Subcutaneous adipose tissue (tissue), 4 donors: ENCODE data around the gene C16orf78. TPM values are rescaled to one million over a fixed set of nuclear protein-coding genes. Genes with fewer than 3 reads are reported as not detected.

Experiments
- total RNA-seq, 4 donors: library from RNA; depleted of rRNA; stranded (reverse); fragments of >200 nt; gene quantifications; one replicate each; pipeline ENCODE4 v1.1.0, GENCODE V29; 2016
- TF ChIP-seq, protein P1 (sequence below): fragments of 450-650 bp; IDR thresholded peaks from one replicate; pipeline ENCODE4 v1.5.1; 2016; ENCODE audit warnings: low read depth, mild to moderate bottlenecking, control low read depth, antibody characterized with exemption, moderate library complexity

Gene C16orf78
- total RNA-seq, 4 donors from 2014 or later: not detected

DNA sequence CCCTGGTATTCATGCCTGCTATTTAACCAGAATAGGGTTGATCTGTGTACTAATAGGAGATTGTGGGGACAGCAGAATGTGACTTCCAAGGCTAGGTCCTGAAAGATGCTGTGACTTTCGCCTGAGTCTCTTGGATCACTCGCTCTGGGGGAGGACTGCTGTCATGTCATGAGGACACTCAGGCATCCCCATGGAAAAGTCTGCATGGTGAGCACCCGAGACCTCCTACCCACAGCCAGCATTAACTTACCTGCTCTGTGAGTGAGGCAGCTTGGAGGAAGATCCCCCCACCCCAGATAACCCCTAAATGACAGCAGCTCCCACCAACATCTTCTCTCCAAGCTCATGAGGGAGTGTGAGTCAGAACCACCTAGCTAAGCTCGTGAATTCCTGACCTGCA, 30.3 kb upstream of the C16orf78 start:
- TF ChIP-seq, protein P1, sequence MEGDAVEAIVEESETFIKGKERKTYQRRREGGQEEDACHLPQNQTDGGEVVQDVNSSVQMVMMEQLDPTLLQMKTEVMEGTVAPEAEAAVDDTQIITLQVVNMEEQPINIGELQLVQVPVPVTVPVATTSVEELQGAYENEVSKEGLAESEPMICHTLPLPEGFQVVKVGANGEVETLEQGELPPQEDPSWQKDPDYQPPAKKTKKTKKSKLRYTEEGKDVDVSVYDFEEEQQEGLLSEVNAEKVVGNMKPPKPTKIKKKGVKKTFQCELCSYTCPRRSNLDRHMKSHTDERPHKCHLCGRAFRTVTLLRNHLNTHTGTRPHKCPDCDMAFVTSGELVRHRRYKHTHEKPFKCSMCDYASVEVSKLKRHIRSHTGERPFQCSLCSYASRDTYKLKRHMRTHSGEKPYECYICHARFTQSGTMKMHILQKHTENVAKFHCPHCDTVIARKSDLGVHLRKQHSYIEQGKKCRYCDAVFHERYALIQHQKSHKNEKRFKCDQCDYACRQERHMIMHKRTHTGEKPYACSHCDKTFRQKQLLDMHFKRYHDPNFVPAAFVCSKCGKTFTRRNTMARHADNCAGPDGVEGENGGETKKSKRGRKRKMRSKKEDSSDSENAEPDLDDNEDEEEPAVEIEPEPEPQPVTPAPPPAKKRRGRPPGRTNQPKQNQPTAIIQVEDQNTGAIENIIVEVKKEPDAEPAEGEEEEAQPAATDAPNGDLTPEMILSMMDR: no peak

DNA sequence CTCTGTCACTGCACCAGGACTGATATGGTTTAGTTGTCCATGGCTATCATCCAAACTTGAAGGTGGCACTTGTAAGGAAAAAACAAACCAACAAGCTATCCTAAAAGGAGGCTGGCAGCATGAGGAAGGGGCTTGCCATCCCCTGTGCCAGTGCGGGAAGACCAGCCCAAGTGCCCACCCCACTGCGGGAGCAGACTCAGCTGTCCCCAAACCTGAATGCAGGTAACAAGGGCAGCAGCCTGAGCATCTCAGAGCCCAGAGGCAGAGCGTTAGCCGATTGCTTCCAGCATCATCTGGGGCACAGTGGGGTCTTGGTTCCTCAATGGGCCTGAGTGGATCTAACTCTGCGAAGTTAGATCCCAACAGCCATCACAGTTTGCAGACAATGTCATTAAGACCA, 29.2 kb upstream of the C16orf78 start:
- TF ChIP-seq, protein P1: no peak

DNA sequence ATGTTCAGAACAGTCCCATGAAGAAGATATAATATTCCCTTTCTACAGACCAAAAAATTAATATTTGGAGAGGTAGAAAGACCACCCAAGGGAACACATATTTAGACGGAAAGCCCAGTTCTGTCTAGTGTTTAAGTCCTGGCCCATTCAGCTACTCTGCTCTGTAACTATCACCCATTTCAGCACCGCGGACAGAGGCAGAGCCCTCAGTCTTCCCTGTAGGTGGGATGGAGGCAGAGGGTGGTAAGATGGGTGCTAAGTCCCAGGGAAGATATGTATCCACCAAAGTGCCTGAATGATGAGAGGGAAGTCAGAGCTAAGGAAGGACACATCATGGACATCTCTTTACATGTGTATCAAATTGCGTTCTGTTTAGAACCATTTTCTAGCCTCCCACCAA, 27.8 kb upstream of the C16orf78 start:
- TF ChIP-seq, protein P1: no peak

DNA sequence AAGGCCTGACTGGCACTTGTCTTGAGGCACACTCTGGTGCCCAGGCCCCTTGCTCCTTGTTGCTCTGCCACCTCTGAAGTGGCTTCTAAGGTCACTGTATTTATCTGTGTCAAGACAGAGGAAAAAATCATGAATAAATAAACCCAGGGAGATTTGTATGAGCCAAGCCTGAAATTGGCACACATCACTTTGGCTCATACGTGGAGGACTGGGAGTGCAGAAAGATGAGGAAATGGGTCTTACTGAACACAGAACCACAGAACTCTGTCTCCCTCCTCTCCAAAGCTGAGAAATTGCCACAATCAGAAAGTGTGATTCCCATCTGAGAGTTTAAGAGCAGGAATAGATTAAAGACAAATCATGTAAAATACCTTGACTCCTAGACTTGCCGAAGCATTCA, 27.1 kb upstream of the C16orf78 start:
- TF ChIP-seq, protein P1: no peak

DNA sequence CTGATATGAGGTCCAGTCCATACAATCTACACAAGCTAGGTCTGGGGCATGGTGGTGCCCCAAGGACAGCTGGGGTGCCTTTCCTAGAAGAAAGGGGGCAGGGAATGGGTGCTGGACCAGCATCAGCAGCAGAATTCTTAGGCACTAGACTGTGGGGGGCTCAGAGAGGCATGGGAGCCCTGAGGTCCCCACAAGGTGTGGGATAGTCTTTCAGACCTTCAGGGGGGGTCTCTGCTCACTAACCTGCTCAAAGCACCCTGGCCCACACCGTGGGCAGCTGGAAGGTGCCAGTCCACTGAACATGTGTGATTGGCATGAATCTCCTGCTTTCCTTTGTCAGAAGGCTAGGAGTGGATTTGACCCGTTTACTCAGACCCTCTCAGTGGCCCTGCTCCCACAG, 26.1 kb upstream of the C16orf78 start:
- TF ChIP-seq, protein P1: no peak

DNA sequence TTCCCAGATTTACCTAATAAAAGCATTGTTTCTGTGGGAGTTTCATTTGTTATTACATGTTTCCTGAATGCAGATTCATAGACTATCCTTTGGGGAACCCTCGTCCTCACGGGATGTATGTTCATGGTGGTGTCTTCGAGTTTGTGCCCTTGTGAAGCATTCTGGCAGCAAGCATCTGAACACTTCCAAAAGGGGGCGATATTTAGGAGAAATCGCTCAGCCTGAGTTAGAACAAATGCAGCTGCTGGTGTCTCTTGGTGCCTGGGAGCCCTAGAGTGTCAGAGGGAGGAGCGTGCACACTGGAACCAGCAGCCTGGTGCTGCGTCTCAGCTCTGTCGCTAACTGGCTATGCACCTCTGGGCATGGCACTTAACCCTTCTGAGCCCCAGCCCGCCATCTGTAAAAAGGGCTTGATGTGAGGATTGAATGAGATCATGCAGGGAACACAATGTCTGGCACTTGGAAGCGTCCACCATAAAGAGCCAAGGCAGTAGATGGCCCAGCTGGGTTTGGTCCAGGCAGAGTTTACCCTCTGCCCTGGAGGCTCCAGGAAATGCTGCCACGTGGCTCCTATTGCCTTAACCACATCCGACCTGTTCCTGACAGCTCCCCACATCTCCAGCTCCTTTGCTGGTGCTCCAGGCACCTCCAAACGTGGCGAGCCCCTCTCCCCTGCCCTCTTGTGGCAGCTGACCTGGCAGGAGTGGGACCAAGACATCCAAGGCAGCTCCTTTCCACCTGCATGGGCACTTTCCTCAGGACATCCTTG, 25.0 kb upstream of the C16orf78 start:
- TF ChIP-seq, protein P1: no peak

DNA sequence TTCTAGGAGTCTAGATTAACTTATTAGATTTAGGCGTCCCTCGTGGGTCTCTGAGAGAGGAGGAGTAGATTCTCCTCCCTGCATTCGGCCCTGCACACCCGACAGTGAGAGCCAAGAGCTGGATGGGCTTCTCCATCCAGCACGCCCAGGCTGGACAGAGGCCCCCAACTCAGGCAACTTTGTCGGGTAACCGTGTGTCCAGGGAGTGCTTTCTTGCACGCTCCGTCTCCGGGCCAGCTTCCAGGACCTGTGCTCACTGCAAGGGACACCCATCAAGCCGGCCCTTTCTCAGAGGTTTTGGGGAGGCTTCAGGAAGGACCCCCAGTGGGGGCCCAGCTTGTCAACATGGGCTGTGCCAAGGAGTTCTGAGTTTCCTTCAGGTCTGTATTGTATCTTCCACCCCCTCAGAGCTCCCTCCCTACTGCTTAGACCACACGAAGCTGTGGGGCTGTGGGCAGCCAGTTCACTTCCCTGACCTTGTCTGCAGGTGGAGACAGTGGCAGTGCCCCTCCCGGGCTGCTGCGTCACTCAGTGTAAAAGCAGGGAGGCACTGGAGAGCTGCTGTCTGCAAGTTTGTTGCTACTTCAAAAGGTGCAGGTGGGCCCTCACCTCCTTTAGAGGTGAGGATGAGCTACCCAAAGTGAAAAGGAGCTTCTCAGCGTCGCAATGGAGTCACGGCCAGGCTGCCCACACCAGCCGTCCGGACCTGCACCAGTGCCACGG, 24.0 kb upstream of the C16orf78 start:
- TF ChIP-seq, protein P1: no peak
